ENCODE results near the gene FBXL3.
A peak's percentile ranks its signal among the peaks of the same experiment; 100 is the strongest.

FBXL3 gene

DNA sequence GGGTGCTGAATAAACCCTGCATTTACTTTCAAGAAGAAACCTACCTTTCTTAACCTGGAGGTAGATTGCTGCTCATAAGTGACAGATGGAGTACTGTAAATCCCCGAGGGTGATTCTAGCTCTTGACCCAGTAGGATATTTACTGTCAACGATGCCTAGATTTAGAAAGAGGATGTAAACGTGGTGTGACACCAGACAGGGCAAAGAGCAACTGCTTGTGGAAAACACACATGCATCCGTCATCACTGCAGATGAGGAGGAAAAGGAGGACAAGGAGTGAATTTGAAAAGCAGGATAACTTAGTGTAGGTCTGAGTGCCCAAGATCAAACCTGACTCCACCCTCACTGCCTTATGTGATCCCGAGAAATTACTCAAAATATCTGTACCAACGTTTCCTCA, 44.9 kb downstream of the FBXL3 start:
- TF ChIP-seq ZFX (IDR thresholded peaks at IDR 0.05): no peak
- no peak for TF ChIP-seq CTCF (conservative IDR thresholded peaks at IDR 0.05)

GRCh38 chr13:76980075-76980718, 46.8 kb downstream of the FBXL3 start:
- TF ChIP-seq ZFX (IDR thresholded peaks at IDR 0.05) (no peak), CTCF (conservative IDR thresholded peaks at IDR 0.05) (peak; percentile 98)
- H3K27ac ChIP-seq: no peak overlapping the region

More for the DNA sequence above, 44.9 kb downstream of the FBXL3 start:
- H3K27ac ChIP-seq: no peak overlapping the region

GRCh38 chr13:76976929-76977328, 50.0 kb downstream of the FBXL3 start:
- TF ChIP-seq ZFX (IDR thresholded peaks at IDR 0.05) (no peak), CTCF (conservative IDR thresholded peaks at IDR 0.05) (no peak)
- H3K27ac ChIP-seq: no peak overlapping the region

DNA sequence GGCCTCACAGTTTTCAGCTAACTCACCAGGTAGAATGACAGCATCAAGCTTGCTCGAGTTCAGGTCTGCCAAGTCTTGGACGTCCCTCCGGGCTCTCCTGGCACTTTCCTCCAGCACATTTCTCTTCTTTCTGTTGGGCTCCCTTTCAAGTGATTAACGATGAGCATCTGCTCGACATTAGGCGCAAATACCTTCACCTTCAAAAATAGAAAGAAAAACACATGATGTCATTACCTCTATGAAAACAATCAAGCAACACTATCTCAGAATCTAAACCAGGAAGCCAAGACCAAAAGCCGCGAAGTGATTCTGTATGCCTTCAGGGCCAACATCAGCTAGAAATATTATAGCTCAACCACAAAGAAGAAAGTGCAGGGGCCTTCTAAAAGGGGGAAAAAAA, 50.5 kb downstream of the FBXL3 start:
- H3K27ac ChIP-seq: no peak overlapping the region
- no peak for TF ChIP-seq CTCF (conservative IDR thresholded peaks at IDR 0.05)
- TF ChIP-seq ZFX (IDR thresholded peaks at IDR 0.05): no peak

GRCh38 chr13:76975863-76976262, 51.1 kb downstream of the FBXL3 start:
- no peak overlapping the region for H3K27ac ChIP-seq
- no peak for TF ChIP-seq CTCF (conservative IDR thresholded peaks at IDR 0.05)
- no peak for TF ChIP-seq ZFX (IDR thresholded peaks at IDR 0.05)

- no peak for TF ChIP-seq ZFX (IDR thresholded peaks at IDR 0.05)
- no peak for TF ChIP-seq CTCF (conservative IDR thresholded peaks at IDR 0.05)
Observed at GRCh38 chr13:76974618-76974975, 52.4 kb downstream of the FBXL3 start.

DNA sequence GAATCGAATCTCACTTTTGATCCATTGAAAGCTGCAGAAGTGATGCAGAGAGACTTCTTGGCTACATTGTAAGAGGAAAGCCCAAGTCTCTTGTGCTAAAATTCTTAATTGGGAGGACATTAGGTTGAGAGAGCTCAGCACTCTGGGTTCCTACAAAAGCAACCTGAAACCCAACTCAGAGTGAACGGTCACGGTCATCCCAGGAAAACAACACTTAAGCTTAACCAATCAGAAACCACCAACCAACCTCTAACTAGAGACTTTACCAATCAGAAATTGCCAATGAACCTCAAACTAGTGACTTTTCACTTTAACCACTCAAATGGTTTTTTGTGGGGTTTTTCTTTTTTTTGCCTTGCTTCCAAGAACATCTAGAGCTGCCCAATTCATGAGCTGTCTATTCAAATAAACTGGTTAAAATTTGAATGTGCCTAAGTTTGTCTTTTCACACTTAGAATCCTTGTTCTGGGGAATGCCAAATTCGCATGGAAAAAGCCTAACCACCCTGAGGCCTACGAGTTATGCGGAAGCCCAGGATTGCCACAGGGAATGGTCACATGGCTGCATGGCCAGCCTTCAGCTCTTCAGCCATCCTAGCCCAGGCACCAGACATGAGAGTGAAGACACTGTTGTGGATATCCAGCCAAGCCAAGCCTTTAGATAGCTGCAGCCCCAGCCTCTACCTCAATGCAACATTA, 52.9 kb downstream of the FBXL3 start:
- no peak overlapping the region for H3K27ac ChIP-seq
- no peak for TF ChIP-seq ZFX (IDR thresholded peaks at IDR 0.05)
- TF ChIP-seq CTCF (conservative IDR thresholded peaks at IDR 0.05): no peak

More at GRCh38 chr13:76974618-76974975, 52.4 kb downstream of the FBXL3 start:
- H3K27ac ChIP-seq: no peak overlapping the region

All from C4-2B (cell line).